HG03460 (cell line): ENCODE measurements around the gene TNXB.
"Not testable (repeated sequence)": the region's sequence is repeated elsewhere in the genome, so short reads cannot be mapped to it uniquely, and the experiment has no call there.

Source experiments
- ATAC-seq: cut with Tn5 transposase; IDR thresholded peaks from one replicate; pipeline ENCODE4 v1.9.1; 2021; ENCODE audit not compliant: unreplicated experiment

TNXB gene

GRCh38 chr6:32008616-32009015, 100.5 kb downstream of the TNXB start:
- not testable (repeated sequence) for ATAC-seq

GRCh38 chr6:32008037-32008436, 101.1 kb downstream of the TNXB start:
- not testable (repeated sequence) for ATAC-seq

GRCh38 chr6:32007086-32007485, 102.1 kb downstream of the TNXB start:
- ATAC-seq, result not testable (repeated sequence)

- not testable (repeated sequence) for ATAC-seq
These were observed 103.1 kb downstream of the TNXB start for GRCh38 chr6:32005991-32006529.

- not testable (repeated sequence) for ATAC-seq
These were observed 103.6 kb downstream of the TNXB start for GRCh38 chr6:32005538-32005880.

GRCh38 chr6:32004864-32005537, 104.1 kb downstream of the TNXB start:
- ATAC-seq, result not testable (repeated sequence)

- ATAC-seq, result not testable (repeated sequence)
These were observed 104.7 kb downstream of the TNXB start for GRCh38 chr6:32004393-32004792.

- ATAC-seq, result not testable (repeated sequence)
These were observed 105.8 kb downstream of the TNXB start for GRCh38 chr6:32003301-32003700.

GRCh38 chr6:32002546-32003268, 106.4 kb downstream of the TNXB start:
- not testable (repeated sequence) for ATAC-seq

GRCh38 chr6:31996385-31996784, 112.8 kb downstream of the TNXB start:
- ATAC-seq, result not testable (repeated sequence)

- not testable (repeated sequence) for ATAC-seq
These were observed 114.7 kb downstream of the TNXB start for GRCh38 chr6:31994421-31994820.
